ENCODE measurements around the gene ZNF462.

ZNF462 gene

DNA sequence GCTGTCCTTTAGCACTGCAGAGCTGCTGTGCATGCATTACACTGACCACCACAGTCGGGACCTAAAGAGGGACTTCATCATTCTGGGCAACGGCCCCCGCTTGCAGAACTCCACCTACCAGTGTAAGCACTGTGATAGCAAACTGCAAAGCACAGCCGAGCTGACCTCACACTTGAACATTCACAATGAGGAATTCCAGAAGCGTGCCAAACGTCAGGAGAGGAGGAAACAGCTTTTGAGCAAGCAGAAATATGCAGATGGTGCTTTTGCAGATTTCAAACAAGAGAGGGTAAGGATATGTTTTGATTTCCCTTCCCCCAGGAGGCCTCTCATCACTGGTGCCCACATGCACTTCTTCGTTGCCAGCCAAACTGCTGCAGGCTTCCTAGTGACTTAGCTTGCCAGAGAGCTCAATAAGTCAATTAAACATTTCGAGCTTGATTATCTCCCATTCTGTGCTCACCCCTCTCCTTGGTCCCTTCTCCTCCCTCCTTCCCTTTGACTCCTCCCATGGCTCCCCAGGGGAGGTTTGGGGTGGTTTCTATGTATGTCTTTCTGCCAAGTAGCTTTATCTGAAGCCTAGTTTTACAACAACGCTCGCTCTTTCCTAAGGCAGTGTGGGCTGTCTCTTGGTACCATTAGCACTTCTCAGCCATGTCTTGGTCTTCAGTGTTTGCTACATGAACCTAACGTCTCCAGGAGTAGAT is 66.7 kb downstream of the ZNF462 start:
- DNase-seq (ENCODE audit: low spot score), result no peak

DNA sequence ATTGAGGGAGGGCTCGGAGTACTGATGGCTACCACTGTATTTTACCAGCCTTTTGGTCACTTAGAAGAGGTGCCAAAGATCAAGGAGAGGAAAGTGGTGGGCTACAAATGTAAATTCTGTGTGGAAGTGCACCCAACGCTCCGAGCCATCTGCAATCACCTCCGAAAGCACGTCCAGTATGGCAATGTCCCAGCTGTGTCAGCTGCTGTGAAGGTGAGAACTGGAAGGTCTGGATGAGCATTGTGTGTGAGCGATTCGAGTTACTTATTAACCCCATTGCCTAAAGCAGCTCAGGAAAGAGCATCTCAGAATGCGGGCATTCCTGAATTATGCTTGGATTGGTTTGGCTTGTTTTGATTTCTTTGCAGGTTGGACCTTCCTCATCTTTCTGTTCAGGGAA is 67.5 kb downstream of the ZNF462 start:
- DNase-seq (ENCODE audit: low spot score), result no peak

DNA sequence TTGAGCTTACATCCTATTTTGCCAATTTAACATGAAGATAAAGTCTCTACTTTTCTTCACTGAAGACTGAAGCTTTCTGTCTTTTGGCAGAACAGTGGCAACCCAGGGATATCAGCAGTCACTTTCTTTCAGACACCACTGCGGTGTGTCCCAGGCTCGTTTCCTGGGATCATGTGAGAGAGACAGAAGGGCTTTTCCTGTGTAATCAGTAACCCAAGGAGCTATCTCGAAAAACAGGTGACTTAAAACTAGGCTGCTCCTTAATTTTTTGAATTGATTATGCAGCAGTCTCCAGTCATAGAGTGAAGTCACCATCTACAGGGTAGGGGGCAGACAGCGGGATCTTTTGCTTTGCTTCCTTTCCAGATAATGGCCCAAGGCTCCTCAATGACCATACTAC is 68.5 kb downstream of the ZNF462 start:
- no peak for DNase-seq (ENCODE audit: low spot score)

DNA sequence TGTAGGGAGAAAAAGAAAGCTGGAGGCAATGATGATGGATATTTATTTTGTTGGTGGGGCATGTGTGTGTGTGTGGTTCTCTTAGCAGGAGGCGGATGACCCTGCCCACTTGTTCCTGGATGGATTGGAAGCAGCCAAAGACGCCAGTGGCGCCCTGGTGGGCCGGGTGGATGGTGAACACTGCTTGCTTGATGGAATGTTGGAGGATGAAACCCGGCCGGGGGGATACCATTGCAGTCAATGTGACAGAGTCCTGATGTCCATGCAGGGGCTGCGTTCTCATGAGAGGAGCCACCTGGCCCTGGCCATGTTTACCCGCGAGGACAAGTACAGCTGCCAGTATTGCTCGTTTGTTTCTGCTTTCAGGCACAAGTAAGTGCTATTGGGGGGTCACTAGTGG is 69.2 kb downstream of the ZNF462 start:
- no peak for DNase-seq (ENCODE audit: low spot score)

DNA sequence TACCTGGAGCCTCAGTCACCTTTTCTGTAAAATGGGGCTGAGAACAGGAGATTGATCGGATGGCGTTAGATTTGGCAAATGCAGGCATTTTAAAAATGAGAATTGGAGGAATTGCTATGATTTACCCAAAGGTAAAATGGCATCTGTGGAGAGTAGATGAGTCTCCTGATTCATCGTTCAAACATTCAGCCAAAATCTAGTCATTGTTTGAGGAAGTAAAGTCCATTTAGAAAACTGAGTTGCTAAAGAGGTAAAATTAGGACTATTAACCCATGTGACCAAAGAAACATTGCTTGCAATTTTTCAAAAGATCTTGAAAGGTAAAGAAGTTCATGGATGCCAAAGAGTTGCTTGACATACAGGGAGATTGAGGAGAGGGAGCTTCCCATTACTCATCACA is 69.7 kb downstream of the ZNF462 start:
- DNase-seq (ENCODE audit: low spot score), result no peak

DNA sequence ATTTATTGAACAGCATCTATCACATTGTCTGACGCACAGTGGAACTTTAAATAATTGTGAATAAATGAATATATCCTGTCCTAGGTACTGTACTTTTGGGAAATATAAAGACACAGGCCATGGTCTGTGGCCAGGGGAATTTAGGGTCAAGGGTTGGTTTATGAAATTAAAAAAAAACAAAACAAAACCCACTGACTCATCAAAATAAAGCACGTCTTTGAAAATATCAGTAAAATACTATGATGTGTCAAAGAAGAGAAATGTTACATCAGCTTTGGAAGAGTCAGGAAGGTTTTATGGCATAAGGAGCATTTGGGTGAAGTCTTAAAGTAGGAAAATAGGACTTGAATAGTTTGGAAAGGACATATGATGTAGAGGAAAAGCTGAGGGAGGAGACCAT is 70.5 kb downstream of the ZNF462 start:
- DNase-seq (ENCODE audit: low spot score), result no peak

DNA sequence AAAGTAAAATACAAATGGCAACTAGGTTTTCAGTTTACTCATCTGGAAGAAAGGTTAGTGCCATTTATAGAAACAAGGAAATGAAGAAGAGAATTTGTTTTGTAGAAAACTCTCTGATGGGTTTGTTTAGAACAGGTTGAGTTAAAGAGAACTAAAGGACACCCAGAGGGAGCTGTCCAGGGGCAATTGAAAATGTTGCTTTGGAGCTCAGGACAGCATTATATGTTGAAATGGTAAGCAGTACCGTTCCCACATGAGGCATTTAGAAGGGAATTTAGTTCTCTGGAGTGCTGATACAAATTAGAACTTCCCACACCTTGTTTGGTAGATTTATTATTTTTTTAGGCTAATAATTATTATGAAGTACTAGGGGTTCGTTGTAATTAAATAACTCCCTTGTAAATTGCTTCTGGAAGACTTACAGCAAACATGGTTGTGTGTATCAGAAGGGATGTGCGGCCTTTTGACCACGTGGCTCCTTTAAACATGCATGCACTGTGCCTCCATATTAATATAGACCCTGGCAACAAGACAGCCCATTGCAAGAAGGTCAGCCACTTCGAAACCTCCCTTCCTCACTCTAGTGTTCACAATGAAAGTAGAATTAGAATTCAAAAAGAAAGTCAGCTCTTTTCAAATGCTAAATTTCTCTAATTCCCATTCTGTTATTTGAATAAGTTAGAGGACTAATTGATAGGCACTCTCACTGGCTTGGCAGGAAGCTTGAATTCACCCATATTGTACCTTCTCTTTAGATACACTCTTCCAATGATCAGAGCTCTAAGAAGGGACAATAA is 71.7 kb downstream of the ZNF462 start:
- no peak for DNase-seq (ENCODE audit: low spot score)

DNA sequence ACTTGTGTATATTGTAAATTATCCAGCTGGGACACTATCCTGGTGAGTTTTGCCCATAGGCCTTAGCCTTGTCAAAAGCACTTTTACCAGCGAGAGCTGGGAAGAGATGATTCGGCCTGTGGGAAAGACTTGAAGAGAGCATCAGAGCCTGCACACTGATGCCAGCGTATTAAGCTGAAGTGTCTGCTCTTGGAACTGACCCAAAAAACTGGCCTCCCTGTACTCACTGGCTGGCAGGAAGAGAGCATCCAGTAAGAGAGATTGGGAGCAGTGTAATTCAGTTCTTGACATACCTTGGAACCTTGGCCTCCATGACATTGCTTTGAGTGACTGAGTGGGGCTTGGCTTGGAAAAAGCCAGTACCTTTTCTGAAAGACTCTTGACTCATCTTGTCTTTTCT is 73.7 kb downstream of the ZNF462 start:
- no peak for DNase-seq (ENCODE audit: low spot score)

DNA sequence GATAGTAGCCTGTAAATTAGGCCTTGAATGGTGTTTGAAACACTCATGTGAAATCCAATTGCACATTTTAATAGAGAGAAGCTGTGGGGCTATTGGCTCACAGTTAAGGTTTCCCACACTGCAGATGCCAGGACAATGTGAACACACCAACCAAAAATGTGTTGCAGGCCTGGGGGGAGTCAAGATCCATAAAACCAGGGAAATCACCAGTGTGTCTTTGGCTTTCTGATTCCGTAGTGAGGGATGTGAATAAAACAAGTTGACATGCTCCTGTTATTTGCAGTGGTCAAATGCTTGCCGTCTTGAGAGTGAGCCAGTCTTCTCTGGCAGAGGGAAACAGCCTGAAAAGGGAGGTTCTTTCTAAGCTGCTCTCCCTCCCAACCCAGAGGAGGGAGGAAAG is 79.0 kb downstream of the ZNF462 start:
- peak; percentile 26 for DNase-seq (ENCODE audit: low spot score)

DNA sequence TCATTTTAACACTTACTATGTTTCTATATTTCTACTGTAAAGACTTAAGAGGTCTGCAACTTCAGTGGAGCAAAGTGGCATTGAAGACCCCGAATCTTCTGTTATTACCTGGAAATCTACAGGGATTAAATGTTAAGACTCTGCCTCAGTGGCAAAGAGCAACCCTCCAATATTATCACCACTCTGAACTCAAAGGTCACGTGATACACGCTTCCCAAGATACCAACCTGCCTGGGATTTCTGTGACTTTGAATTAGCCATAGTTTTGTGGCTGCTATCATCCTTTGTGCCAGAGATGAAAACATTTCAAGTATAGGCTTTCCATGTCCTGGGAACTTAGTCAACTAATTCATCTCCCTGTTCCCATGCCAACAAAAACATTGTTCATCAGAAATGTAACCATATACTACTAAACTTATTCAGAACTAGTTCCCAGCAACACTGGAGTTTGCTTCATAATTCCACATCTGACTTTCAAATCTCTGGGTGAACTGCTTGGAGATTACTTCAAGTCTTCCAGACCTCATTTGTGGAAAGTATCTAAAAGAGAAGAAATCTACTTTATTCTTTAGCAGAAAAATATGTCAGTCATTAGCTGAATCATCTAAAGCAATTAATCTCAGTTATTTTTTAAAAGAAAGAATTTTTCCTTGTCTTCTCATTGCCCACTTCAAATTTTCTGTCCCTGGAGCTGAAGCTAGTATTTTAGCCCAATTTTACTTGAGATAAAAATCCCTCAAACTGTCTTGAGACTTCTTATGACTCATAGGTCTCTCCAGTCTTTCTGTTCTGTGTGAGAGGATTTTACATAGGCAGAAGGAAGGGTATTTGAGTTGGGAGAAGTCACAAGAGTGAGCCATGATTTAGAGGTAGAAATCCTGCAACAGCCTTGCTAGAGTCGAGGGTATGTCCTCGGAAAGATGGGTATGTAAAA is 83.0 kb downstream of the ZNF462 start:
- DNase-seq (ENCODE audit: low spot score), result no peak

DNA sequence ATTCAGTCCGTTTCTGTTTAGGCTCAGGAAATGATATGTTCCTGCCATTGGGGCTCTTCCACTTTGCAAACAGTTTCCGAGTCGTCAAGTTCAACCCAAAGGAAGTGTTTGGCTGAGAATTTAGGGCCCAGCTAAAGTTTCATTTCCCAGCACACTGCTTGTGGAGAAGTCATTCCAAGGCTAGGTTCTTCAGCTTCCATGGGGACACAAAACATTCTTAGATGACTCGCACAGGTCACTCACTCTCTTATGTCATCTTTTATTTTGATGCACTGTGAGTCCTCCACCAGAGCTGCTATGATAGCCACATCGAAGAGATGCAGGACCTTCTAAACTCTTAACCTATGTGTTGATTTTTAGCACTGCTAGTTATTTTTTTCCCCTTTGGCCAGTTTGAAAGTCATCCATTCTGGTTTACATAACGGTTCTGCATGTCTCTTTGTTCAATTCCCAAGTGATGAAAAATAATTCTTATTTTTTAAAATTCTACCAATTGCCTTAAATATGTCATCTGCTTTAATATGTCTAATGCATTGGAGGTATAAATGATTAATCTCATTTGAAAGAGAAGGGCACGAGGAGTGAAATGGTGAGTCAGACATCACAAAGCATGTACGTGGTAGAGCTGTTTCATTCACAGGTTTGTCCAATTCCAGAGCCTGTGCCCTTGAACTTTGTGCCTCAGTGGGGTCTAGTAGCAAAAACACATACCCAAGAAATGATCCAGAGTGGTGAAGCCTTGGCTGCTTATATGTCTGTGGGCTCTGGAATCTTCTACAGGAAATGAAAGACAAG is 84.3 kb downstream of the ZNF462 start:
- DNase-seq (ENCODE audit: low spot score), result no peak

DNA sequence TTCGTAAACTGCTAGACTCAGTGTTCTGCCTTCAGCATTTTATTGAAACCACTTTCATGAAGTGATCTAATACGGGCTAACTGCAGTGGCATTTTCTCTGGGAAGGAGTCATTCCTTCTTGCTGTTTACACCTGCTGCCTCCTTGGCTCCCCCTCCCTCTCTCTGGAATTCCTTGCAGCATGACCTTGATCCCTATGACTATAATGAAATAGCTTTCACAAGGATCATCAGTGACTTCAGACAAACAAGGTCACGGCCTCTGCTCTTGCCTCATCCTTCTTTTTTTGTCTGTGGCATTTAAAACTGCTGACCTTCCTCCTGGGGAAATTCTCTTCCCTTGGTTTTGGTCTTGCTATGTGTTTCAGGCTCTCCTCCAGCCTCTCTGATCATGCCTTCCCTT is 90.2 kb downstream of the ZNF462 start:
- no peak for DNase-seq (ENCODE audit: low spot score)

DNA sequence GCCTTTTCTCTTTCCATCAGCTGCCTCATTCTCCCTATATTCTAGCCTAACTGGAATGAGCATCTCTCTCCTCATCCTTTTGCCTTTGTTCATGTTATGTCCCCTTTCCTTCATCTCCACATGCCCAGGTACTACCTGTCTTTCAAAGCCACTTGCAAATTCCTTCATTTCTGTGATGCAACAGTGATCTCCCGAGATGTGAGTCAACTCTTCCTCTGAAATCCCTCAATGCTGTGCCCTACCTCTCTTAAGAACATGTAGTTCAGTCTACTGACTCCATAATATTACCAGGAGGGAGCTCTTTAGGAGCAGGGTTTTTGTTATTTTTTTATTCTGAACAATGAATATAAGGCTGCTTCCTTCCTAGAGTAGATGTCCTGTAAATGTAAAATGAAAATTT is 91.6 kb downstream of the ZNF462 start:
- no peak for DNase-seq (ENCODE audit: low spot score)

DNA sequence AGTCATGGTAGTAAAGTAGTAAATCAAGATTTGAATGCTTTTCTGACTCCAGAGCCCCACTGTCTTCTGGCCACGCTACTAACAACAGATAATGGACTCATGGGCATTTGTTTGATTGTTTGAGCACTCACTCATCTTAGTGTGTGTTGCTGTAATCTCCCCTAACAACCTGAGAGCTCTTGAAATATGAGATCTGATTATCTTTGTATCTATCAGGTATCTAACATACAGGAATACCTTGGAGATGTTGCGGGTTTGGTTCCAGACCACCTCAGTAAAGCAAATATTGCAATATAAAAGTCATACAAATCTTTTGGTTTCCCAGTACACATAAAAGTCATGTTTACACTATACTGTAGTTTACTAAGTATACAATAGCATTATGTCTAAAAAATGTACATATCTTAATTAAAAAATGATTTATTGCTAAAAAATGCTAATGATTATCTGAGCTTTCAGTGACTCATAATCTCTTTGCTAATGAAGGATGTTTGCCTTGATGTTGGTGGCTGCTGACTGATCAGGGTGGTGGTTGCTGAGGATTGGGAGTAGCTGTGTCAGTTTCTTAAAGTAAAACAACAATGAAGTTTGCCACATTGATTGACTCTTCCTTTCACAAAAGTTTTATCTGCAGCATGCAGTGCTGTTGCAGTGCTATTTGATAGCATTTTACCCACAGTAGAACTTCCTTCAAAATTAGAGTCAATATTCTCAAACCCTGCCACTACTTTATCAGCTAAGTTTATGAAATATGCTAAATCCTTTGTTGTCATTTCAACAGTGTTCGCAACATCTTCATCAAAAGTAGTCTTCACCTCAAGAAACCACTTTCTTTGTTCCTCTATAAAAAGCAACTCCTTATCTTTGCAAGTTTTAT is 92.2 kb downstream of the ZNF462 start:
- DNase-seq (ENCODE audit: low spot score), result no peak

DNA sequence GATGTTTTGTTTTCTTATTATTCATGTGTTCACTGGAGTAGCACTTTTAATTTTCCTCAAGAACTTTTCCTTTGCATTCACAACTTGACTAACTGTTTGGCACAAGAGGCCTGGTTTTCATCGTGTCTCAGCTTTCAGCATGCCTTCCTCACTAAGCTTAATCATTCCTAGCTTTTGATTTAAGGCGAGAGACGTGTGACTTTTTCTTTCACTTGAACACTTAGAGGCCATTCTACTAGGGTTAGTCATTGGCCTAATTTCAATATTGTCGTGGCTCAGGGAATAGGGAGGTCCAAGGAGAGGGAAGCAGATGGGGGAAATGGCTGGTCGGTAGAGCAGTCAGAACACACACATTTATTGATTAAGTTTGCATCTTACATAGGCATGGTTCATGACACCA is 94.0 kb downstream of the ZNF462 start:
- no peak for DNase-seq (ENCODE audit: low spot score)

DNA sequence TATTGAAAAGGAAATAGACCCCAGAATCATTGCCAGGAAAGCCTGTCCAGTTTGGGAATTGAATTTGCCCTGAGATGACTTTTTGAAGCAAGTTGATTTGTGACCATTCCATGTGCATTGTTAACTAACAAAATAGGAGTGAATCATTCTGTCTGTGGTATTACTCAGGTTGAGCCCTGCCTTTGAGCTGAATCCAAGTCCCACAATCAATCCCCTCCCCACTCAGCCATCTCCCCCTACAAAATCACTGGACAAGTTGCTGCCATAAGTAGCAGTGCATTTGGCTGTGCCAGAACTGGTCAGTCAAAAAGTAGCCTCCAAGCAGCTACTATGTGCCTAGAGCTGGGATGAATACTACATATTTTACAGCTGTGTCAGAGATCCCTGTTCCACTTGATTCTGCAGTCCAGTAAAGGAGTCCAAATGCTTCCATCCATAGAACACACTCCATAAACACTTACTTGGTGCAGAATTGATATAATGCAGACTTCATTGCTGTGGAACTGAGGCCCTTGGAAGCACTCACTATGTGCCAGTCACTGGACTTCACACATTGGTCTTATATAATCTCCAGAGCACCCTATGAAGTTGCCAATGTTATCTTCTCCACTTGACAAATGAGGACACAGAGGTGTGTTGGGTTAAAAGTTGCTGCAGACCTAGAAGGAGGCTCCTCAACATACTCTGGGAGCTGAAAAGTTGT is 96.1 kb downstream of the ZNF462 start:
- DNase-seq (ENCODE audit: low spot score), result no peak

DNA sequence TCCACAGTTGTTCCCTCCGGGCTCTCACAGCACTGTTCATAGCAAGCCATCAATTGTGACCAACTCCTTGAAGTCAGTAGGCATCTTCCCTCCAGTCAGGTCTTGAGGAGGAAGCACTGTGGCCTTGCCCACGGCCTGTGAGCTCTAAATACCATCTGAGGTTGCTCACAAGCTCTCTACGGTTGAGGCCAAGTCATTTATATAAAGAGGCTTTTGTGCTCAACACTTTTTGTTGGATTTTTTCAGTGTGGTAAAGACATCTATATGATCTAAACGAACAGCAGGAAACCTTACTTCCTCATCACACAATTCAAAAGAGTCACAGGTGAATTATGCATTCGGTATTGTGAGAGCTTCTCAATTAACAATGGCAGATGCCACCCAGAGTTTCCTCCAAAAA is 97.3 kb downstream of the ZNF462 start:
- no peak for DNase-seq (ENCODE audit: low spot score)

DNA sequence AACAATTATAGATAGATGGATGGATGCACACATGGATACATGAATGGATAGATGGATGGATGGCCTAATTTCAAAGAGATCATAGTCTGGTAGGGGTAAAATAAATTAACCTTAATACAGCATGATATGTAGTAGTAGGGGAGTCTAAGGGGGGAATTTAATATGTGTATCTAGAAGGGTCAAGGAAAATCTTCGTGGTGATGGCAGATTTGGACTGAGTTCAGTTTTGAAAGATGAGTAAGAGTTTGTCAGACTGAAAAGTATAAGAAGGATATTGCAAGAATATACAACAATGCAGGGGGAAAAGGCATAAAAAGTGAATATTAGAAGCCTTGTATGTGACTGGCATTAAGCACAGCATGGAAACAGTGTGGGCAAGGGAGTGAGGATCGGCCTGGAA is 98.7 kb downstream of the ZNF462 start:
- DNase-seq (ENCODE audit: low spot score), result no peak

DNA sequence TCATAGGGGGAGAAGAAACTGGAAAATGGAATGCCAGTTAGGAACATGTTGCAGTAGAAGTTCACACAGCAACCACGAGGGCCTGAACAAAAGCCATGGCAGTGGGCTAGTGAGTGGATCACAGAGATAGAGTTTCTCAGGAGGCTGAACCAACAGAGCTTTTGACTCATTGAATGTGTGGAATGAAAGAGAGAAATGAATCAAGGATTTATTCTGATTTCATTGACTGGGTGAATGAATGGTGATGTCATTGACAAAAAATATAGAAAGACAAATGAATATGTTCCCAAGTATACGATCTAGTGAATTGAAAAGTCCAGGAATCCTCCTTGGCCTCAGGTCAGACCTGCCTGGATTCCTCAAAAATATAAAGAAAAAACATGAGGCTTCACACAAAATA is 99.2 kb downstream of the ZNF462 start:
- no peak for DNase-seq (ENCODE audit: low spot score)

All from globus pallidus (tissue), 1 donor.